GM18499 (cell line): ENCODE measurements around the gene B3GNT2.
"Not testable (repeated sequence)": the region's sequence is repeated elsewhere in the genome, so short reads cannot be mapped to it uniquely, and the experiment has no call there.

Experiments
- ATAC-seq: cut with Tn5 transposase; IDR thresholded peaks from one replicate; pipeline ENCODE4 v1.9.1; 2021; ENCODE audit warnings: moderate number of reproducible peaks; ENCODE audit not compliant: insufficient read depth, unreplicated experiment

The B3GNT2 gene

DNA sequence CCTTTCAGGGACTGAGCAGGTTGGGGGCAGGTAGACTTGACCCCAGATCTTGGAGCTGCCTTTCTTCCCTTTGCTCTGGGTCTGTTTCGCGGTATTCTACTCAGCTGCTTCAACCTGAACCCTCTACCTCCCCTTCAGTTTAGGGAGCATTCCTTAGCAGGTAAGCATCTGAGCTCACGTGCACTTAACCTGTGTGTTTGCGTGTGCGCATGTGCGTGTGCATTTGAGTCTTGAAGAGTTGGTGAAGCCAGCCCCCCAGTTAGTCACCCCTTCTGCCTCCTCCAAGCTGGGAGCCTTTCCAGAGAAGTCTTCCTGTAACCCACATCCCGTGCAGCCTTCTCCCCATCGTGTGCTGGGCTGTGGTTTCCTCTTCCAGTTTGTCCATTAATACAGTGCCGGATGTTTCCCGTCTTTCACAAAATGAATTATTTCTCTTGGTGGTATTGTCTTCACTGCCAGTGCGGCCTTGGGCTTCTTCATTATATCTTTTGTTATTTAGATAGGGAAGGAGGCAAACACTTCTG lies 33.2 kb downstream of the B3GNT2 start:
- no peak for ATAC-seq

DNA sequence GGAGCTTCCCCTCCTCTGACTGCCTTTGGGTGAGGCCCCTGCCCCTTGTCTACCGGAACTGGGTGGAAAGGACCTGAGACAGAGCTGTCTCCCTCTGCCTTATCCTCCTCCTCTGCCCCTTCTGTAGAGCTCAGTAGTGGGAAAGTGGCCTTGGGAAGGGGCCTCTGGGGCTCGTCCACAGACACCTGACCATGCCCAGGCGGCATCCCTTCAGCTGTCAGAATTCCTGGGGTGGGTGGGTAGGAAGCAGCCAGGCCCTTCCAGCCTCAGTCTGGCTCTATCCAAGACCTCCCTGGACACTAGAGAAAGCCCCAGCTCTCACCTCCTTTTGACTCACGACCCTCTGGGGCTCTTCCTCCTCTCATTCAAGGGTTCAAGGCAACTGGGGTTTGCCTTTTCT lies 35.6 kb downstream of the B3GNT2 start:
- ATAC-seq: no peak

GRCh38 chr2:62234755-62235655 lies 39.1 kb downstream of the B3GNT2 start:
- ATAC-seq: no peak

GRCh38 chr2:62236499-62236898 lies 40.6 kb downstream of the B3GNT2 start:
- ATAC-seq: no peak

- ATAC-seq: no peak
Observed at GRCh38 chr2:62238236-62238635, 42.3 kb downstream of the B3GNT2 start.

GRCh38 chr2:62240546-62240945 lies 44.6 kb downstream of the B3GNT2 start:
- ATAC-seq: no peak

GRCh38 chr2:62243983-62244382 lies 48.1 kb downstream of the B3GNT2 start:
- ATAC-seq: no peak

DNA sequence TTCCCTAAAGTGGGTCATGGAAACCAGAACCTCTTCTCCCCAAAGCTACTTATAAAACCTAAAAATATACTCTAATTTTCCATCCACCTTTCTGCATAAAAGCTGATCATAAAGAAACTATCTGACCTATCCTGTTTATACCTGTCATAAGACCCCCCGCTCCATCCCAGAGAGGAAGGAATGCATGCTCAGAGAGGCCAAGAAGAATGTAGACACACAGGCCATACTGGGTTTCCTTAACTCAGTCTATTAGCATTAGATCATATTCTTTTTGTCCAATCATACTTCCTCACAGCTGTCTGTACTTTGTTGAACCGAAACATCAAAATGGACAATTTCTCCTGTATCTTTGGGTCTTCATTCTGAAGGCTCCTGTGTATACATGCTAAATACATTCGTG lies 52.3 kb downstream of the B3GNT2 start:
- no peak for ATAC-seq

DNA sequence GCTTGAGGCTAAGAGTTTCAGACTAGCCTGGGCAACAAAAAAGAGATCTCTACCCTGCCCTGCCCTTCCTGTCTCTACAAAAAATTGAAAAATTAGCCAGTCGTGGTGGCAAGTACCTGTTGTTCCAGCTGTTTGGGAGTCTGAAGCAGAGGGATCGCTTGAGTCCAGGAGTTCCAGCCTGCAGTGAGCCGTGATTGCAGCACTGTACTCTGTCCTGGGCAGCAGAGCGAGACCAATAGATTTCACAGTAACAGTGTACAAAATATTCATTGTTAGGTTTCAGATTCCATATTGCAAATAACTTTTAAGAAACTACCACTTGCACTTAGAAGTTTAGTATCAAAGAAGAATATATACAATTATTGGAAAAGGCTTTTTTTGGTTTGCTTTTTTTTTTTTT lies 54.3 kb downstream of the B3GNT2 start:
- no peak for ATAC-seq

DNA sequence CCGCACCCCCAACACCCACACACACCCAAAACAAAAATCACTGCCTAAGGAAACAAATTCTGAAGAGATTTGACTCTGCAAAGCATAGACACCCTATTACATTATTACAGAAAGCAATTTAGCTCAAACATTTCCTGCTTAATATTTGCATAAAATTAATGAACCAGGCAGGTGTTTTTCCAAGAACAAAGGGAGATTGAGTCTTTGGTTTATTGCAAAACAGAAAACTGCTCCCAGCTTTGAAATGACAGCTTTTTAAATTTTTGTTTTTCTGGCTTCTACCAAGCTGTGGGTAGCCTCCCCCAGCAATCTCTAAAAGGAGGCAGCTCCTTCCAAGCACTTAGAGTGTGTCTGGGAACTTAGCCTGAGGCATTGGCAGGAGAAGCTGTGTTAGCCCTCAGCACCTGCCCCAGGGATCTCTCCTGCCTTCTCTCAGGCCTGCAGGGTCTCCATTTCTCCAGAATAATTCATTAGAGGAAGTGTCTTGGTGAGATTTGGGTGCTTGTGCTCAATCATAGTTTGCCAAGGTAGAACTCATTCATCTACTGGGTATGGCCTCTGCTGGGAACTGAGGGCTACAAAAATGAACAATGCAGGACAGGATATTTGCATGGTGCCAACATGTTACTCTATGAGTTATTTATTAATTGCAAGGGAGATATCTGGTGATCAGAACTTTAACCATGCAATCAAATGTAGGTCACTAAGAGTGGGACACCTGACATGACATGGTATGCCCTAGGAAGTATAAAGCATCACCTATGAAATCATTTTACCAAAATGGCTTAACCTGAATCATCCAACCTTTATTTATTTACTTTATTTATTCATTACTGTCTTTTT lies 58.7 kb downstream of the B3GNT2 start:
- no peak for ATAC-seq

- no peak for ATAC-seq
Observed at GRCh38 chr2:62257466-62257865, 61.6 kb downstream of the B3GNT2 start.

GRCh38 chr2:62263076-62263715 lies 67.3 kb downstream of the B3GNT2 start:
- ATAC-seq: no peak

GRCh38 chr2:62264186-62264585 lies 68.3 kb downstream of the B3GNT2 start:
- ATAC-seq: no peak

GRCh38 chr2:62265106-62265505 lies 69.2 kb downstream of the B3GNT2 start:
- ATAC-seq: no peak

DNA sequence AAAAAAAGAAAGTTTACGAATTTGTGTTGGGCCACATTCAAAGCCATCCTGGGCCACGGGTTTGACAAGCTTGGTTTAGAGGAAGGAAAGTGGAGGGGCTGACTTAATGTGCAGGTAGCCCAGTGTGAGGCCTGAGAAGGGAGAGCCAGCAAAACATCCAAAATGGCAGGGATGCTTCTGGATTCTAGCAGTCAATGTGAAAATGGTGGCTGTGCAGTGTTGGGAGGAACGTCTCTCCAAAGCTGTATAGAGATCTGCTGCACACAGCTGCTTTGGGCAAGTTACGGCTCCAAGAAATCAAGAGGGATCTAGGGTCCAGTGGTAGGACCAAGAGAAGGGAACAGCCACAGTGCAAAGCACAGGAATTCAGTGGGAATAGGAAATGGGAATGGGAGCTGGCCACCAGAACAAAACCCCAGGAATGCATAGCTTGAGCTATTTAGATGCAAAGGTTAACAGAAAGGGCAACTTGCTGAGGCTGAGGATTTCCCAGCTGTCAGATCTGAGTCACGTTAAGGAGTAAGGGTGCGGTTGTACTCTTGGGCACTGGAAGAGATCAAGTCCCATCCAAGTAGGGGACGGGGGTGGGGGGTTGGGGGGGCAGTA lies 70.6 kb downstream of the B3GNT2 start:
- no peak for ATAC-seq

GRCh38 chr2:62267696-62268095 lies 71.8 kb downstream of the B3GNT2 start:
- no peak for ATAC-seq

DNA sequence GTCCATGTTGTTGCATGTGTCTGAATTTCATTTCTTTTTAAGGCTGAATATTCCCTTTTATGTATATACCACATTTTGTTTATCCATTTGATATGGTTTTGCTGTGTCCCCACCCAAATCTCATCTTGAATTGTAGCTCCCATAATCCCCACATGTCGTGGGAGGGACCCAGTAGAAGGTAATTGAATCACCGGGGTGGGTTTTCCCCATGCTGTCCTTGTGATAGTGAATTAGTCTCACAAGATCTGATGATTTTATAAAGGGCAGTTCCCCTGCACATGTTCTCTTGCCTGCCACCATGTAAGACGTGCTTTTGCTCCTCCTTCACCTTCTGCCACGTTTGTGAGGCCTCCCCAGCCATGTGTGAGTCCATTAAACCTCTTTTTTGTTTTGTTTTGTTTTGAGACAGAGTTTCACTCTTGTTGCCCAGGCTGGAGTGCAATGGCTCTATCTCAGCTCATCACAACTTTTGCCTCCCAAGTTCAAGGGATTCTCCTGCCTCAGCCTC lies 72.8 kb downstream of the B3GNT2 start:
- not testable (repeated sequence) for ATAC-seq

DNA sequence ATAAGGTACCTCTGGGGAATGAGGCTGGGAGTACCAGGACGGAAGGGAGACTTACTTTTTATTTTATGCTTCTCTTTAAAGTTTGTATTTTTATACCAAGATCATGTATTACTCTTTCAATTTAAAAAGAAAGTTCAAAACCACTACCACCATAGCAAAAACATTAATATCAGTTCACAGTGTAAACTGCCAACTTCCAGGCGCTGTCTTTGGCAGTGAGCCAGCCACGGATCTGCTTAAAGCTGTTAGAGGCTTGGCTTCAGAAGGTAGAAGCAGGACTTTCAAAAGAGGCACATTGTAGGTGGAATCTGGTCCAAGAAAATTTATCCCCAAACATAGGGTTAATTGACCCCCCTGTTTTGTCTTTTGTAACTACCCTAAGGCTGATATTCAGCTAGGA lies 74.8 kb downstream of the B3GNT2 start:
- no peak for ATAC-seq
